GM23248 (cell line): ENCODE measurements around the gene OPRM1. TPM values are rescaled to one million over a fixed set of nuclear protein-coding genes. Genes with fewer than 3 reads are reported as not detected.

ENCODE experiments used
- DNase-seq: peaks from one replicate; pipeline ENCODE4 v3.0.0-alpha.2; 2015
- H2AFZ ChIP-seq: fragments of 200-600 bp; sonication (generic); 2 replicates; pipeline ENCODE4 v1.6.1; 2016; ENCODE audit warnings: antibody characterized with exemption
- H3F3A ChIP-seq: fragments of 200-600 bp; sonication (generic); 2 replicates; pipeline ENCODE4 v1.6.1; 2016; ENCODE audit warnings: mild to moderate bottlenecking, antibody characterized with exemption, mixed run types; ENCODE audit not compliant: insufficient read depth
- H3K27ac ChIP-seq: fragments of 200-600 bp; sonication (generic); 2 replicates; pipeline ENCODE4 v1.5.1; 2016; ENCODE audit warnings: mild to moderate bottlenecking
- H3K27me3 ChIP-seq: fragments of 200-600 bp; sonication (generic); replicated peaks from 2 replicates; pipeline ENCODE4 v1.6.1; 2016; ENCODE audit warnings: mild to moderate bottlenecking; ENCODE audit not compliant: insufficient read depth
- H3K36me3 ChIP-seq: fragments of 200-600 bp; sonication (generic); 2 replicates; pipeline ENCODE4 v1.6.1; 2016; ENCODE audit warnings: low read depth, mild to moderate bottlenecking
- H3K4me1 ChIP-seq: fragments of 200-600 bp; sonication (generic); 2 replicates; pipeline ENCODE4 v1.6.1; 2016; ENCODE audit warnings: mild to moderate bottlenecking; ENCODE audit not compliant: insufficient read depth
- H3K4me2 ChIP-seq: fragments of 200-600 bp; sonication (generic); one replicate; pipeline ENCODE4 v1.6.1; 2016; ENCODE audit warnings: mild to moderate bottlenecking; ENCODE audit not compliant: unreplicated experiment
- H3K4me3 ChIP-seq: fragments of 200-600 bp; sonication (generic); 2 replicates; pipeline ENCODE4 v1.5.1; 2016; ENCODE audit warnings: mild to moderate bottlenecking
- H3K79me2 ChIP-seq: fragments of 200-600 bp; sonication (generic); 2 replicates; pipeline ENCODE4 v1.6.1; 2016; ENCODE audit warnings: mild to moderate bottlenecking; ENCODE audit not compliant: insufficient read depth
- H3K9ac ChIP-seq: fragments of 200-600 bp; sonication (generic); 2 replicates; pipeline ENCODE4 v1.6.1; 2016; ENCODE audit warnings: mild to moderate bottlenecking
- H3K9me2 ChIP-seq: fragments of 200-600 bp; sonication (generic); 2 replicates; pipeline ENCODE4 v1.6.1; 2016; ENCODE audit warnings: mixed run types, mild to moderate bottlenecking, moderate library complexity; ENCODE audit not compliant: insufficient read depth
- H3K9me3 ChIP-seq: fragments of 200-600 bp; sonication (generic); one replicate; pipeline ENCODE4 v1.6.1; 2017; ENCODE audit warnings: low read depth
- H4K20me1 ChIP-seq: fragments of 200-600 bp; sonication (generic); 2 replicates; pipeline ENCODE4 v1.6.0; 2016; ENCODE audit not compliant: insufficient read depth
- EZH2 ChIP-seq: fragments of 200-600 bp; sonication (generic); IDR thresholded peaks from 2 replicates; pipeline ENCODE4 v1.6.1; 2018; ENCODE audit warnings: antibody characterized with exemption, mild to moderate bottlenecking; ENCODE audit not compliant: insufficient read depth, poor library complexity, severe bottlenecking
- EZH2phosphoT487 ChIP-seq: fragments of 200-600 bp; sonication (generic); IDR thresholded peaks from 2 replicates; pipeline ENCODE4 v1.6.1; 2018; ENCODE audit warnings: antibody characterized with exemption, moderate library complexity, mild to moderate bottlenecking, low read depth; ENCODE audit not compliant: insufficient read depth
- WGBS, 2 experiments: methylation state at CpG; one replicate each; pipeline ENCODE4 v1.1.6; 2015 to 2017; ENCODE audit warnings: low lambda C conversion rate in 2 of 2, low coverage in 1 of 2; ENCODE audit errors: missing lambda C conversion rate in 2 of 2; 5-methylcytosine and 5-hydroxymethylcytosine counted together
- in situ Hi-C: fragments of 300-500 bp; cut with MboI; formaldehyde crosslinking; loops from 2 replicates; pipeline ENCODE4 v1.15.0; 2020
- polyA plus RNA-seq: library from polyadenylated mRNA; unstranded; fragments of >200 nt; fragmentation: Nextera tagmentation; extraction: Ambion mirVana; gene quantifications from 2 replicates; pipeline ENCODE4 v1.2.1, GENCODE V29; 2016
- total RNA-seq: library from RNA; depleted of rRNA; stranded (reverse); fragments of >200 nt; shearing (Covaris generic); gene quantifications from 2 replicates; pipeline ENCODE4 v1.2.3, GENCODE V29; 2014

OPRM1 gene
- total and polyA plus RNA-seq, 2 experiments from 2014 or later, result not detected

DNA sequence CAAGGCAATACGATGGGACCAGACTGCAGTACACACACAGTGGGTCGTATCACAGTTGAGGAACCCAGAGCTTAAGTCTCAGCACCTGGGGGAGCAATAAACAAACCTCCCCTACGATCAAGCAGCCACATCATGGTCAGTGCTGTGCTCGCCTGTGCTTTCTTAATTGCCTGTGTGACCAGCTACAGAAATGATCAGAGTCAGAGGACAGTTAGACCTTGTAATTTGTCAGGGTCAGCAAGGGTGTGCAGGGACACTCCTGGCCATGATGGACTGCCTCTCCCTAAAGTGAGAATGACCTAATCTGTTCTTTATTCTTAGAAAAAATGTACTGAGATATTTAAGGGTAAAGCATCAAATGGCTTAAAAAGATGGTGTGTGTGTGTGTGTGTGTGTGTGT lies 78.4 kb downstream of the OPRM1 start:
- no peaks in the 10 kb centered on the region for H3K36me3 ChIP-seq
- no peaks in the 10 kb centered on the region for H4K20me1 ChIP-seq
- no peaks in the 10 kb centered on the region for H3K27me3 ChIP-seq
- no peak overlapping the region for H3K9ac ChIP-seq
- no peak overlapping the region for H3K27ac ChIP-seq
- DNase-seq, result no peak
- H2AFZ ChIP-seq, result no peak overlapping the region
- in situ Hi-C loops, result no loop called here
- no peak overlapping the region for H3K4me3 ChIP-seq
- no peaks in the 10 kb centered on the region for H3K9me2 ChIP-seq
- H3K79me2 ChIP-seq, result no peaks in the 10 kb centered on the region
- H3K4me1 ChIP-seq, result no peaks in the 10 kb centered on the region
- whole genome bisulfite sequencing, 2 experiments, result 10 to 15% methylated on average over 4 of the region's 4 CpGs
- TF ChIP-seq EZH2phosphoT487 (no peak), EZH2 (no peak)
- H3K9me3 ChIP-seq, result no peaks in the 10 kb centered on the region
- H3F3A ChIP-seq, result no peaks in the 10 kb centered on the region
- no peak overlapping the region for H3K4me2 ChIP-seq

GRCh38 chr6:154122195-154122925 lies 83.3 kb downstream of the OPRM1 start:
- in situ Hi-C loops, result no loop called here
- H3K27ac ChIP-seq, result no peak overlapping the region

DNA sequence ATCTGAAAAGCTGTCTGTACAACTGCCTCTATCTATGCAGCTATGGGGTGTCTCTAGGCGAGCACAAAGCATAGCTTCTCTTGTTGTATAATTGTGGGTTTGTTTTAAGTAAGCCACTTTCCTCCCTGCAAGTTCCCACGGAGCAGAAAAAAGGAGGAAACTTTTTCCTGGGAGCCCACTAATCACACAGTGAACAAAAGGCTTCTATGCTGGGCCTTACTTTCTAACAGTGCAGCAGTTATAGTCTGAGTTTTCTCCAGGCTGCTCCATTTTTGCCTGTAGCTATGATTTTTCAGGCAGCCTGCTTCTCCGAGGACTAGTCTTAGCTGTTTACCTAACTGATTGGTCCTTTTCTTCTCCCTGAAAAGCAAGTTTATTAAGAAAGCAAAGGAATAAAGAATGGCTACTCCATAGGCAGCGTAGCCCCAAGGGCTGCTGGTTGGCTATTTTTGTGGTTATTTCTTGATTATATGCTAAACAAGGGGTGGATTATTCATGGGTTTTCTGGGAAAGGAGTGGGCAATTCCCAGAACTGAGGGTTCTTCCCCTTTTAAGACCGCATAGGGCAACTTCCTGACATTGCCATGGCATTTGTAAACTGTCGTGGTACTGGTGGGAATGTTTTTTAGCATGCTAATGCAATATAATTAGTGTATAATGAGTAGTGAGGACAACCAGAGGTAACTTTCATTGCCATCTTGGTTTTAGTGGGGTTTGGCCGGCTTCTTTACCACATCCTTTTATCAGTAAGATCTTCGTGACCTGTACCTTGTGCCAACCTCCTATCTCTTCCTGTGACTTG lies 84.3 kb downstream of the OPRM1 start:
- no peaks in the 10 kb centered on the region for H3F3A ChIP-seq
- H3K9me2 ChIP-seq, result no peaks in the 10 kb centered on the region
- H3K4me3 ChIP-seq, result no peak overlapping the region
- no peak overlapping the region for H3K27ac ChIP-seq
- TF ChIP-seq EZH2 (no peak), EZH2phosphoT487 (no peak)
- 30 to 32% methylated on average over 8 of the region's 8 CpGs for WGBS, 2 experiments
- no peaks in the 10 kb centered on the region for H3K27me3 ChIP-seq
- no peak overlapping the region for H2AFZ ChIP-seq
- H3K4me1 ChIP-seq, result no peaks in the 10 kb centered on the region
- DNase-seq, result no peak
- H4K20me1 ChIP-seq, result no peaks in the 10 kb centered on the region
- in situ Hi-C loops, result no loop called here
- no peaks in the 10 kb centered on the region for H3K79me2 ChIP-seq
- no peaks in the 10 kb centered on the region for H3K9me3 ChIP-seq
- H3K9ac ChIP-seq, result no peak overlapping the region
- no peaks in the 10 kb centered on the region for H3K36me3 ChIP-seq
- H3K4me2 ChIP-seq, result no peak overlapping the region

More at GRCh38 chr6:154122195-154122925, 83.3 kb downstream of the OPRM1 start:
- Histone ChIP-seq H3K4me2 (no peak overlapping the region), H2AFZ (no peak overlapping the region), H3K79me2 (no peaks in the 10 kb centered on the region), H4K20me1 (no peaks in the 10 kb centered on the region), H3K27me3 (no peaks in the 10 kb centered on the region), H3K9me3 (no peaks in the 10 kb centered on the region), H3K4me1 (no peaks in the 10 kb centered on the region), H3F3A (no peaks in the 10 kb centered on the region), H3K36me3 (no peaks in the 10 kb centered on the region), H3K9me2 (no peaks in the 10 kb centered on the region), H3K4me3 (no peak overlapping the region), H3K9ac (no peak overlapping the region)
- no peak for DNase-seq
- WGBS, 2 experiments, result 19 to 30% methylated on average over 2 of the region's 2 CpGs
- TF ChIP-seq EZH2 (no peak), EZH2phosphoT487 (no peak)

DNA sequence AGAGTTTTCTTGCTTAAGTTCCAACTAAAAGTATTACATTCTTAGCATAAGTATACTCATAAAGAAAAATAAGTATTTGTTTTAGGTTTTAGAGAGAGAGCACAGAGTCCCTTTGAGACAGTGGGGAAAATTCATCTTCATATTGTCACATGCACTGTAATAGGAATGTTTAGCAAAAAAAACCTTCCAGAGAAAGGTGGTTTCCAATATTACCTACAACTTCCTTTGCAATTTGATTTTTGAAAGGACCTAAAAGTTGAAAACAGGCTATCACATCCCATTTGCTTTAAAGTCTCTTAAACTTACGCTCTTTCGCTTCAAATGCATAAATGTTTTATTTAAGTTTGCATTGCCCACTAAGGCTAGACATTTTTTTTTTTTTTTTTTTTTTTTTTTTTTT lies 86.4 kb downstream of the OPRM1 start:
- Histone ChIP-seq H3K79me2 (no peaks in the 10 kb centered on the region), H3K27ac (no peak overlapping the region), H3K4me1 (no peaks in the 10 kb centered on the region), H3K27me3 (no peaks in the 10 kb centered on the region), H3K9ac (no peak overlapping the region), H3K4me2 (no peak overlapping the region), H3F3A (no peaks in the 10 kb centered on the region), H2AFZ (no peak overlapping the region), H3K9me2 (no peaks in the 10 kb centered on the region), H3K36me3 (no peaks in the 10 kb centered on the region), H4K20me1 (no peaks in the 10 kb centered on the region), H3K4me3 (no peak overlapping the region), H3K9me3 (no peaks in the 10 kb centered on the region)
- DNase-seq, result no peak
- 62 to 76% methylated on average over 2 of the region's 2 CpGs for WGBS, 2 experiments
- TF ChIP-seq EZH2 (no peak), EZH2phosphoT487 (no peak)
- in situ Hi-C loops, result no loop called here
